ENCODE measurements around the gene ALG2. TPM values are rescaled to one million over a fixed set of nuclear protein-coding genes. Genes with fewer than 3 reads are reported as not detected.

The ALG2 gene
- total and polyA plus RNA-seq, 2 of the 13 experiments (the other 11 are each of a cell fraction or from before 2014, with no cell fraction given): 46.2 to 49.0 TPM

DNA sequence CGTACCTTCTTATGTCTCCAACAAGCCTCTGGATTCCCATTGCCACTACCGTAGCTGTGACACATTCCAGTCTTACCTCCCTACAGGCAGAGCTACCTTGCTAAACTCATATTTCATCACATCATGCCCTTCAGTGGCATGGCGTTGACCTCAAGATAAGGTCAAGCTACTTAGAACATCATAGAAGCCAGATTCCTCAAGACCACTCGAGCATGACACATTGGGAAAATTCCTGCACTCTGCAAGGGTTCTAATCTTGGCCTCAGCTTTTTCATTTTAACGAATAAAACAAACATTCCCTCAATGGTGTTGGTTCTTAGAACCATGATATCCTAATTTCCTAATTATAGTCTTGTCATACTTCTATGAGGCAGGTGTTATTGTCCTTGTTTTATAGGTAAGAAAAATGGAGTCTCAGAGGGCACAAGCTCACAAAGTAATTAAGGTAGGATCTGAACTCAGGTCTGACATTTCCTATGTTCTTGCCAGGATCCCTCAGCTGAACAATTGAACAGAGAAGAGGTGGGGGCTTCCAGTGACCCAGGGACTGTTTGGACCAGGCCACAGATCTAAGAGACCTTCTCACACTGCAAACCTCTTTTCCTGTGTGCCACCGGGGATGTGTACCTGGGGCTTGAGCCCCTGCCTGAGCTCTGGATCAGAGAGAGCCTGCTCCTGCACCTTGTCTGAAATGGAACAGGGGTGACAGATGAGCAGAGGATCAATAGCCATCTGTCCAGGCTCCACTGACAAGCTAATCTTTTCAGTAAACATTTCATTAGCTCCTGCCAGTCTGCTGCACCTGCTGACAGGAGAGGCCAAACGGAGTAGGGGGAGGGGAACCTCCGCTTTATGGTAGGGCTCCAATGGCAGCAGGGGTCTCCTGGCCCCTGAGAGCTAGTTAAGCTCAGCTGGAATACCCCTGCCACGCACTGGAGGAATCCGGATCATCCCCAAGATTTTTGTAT, 49.3 kb downstream of the ALG2 start (continued):
- TF ChIP-seq, protein P1, sequence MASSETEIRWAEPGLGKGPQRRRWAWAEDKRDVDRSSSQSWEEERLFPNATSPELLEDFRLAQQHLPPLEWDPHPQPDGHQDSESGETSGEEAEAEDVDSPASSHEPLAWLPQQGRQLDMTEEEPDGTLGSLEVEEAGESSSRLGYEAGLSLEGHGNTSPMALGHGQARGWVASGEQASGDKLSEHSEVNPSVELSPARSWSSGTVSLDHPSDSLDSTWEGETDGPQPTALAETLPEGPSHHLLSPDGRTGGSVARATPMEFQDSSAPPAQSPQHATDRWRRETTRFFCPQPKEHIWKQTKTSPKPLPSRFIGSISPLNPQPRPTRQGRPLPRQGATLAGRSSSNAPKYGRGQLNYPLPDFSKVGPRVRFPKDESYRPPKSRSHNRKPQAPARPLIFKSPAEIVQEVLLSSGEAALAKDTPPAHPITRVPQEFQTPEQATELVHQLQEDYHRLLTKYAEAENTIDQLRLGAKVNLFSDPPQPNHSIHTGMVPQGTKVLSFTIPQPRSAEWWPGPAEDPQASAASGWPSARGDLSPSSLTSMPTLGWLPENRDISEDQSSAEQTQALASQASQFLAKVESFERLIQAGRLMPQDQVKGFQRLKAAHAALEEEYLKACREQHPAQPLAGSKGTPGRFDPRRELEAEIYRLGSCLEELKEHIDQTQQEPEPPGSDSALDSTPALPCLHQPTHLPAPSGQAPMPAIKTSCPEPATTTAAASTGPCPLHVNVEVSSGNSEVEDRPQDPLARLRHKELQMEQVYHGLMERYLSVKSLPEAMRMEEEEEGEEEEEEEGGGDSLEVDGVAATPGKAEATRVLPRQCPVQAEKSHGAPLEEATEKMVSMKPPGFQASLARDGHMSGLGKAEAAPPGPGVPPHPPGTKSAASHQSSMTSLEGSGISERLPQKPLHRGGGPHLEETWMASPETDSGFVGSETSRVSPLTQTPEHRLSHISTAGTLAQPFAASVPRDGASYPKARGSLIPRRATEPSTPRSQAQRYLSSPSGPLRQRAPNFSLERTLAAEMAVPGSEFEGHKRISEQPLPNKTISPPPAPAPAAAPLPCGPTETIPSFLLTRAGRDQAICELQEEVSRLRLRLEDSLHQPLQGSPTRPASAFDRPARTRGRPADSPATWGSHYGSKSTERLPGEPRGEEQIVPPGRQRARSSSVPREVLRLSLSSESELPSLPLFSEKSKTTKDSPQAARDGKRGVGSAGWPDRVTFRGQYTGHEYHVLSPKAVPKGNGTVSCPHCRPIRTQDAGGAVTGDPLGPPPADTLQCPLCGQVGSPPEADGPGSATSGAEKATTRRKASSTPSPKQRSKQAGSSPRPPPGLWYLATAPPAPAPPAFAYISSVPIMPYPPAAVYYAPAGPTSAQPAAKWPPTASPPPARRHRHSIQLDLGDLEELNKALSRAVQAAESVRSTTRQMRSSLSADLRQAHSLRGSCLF (CRISPR knock-in tag; IDR thresholded peaks at IDR 0.05; ENCODE audit: borderline replicate concordance): no peak
- TF ChIP-seq FLYWCH1 (CRISPR knock-in tag; IDR thresholded peaks at IDR 0.05): no peak
- peak; percentile 66 for TF ChIP-seq FOSL2 (CRISPR knock-in tag; IDR thresholded peaks at IDR 0.05)
- TF ChIP-seq IRF9 (CRISPR knock-in tag; IDR thresholded peaks at IDR 0.05; ENCODE audit: borderline replicate concordance): no peak
- TF ChIP-seq DRAP1 (CRISPR knock-in tag; IDR thresholded peaks at IDR 0.05): no peak
- no peak for TF ChIP-seq ARID2 (CRISPR knock-in tag; IDR thresholded peaks at IDR 0.05; ENCODE audit: borderline replicate concordance)
- TF ChIP-seq RFX3 (CRISPR knock-in tag; IDR thresholded peaks at IDR 0.05): no peak
- TF ChIP-seq ZNF660 (CRISPR knock-in tag; IDR thresholded peaks at IDR 0.05; ENCODE audit: borderline replicate concordance, low read depth): no peak
- no peak for TF ChIP-seq ZNF367 (CRISPR knock-in tag; IDR thresholded peaks at IDR 0.05; ENCODE audit: borderline replicate concordance)
- TF ChIP-seq, protein P2, sequence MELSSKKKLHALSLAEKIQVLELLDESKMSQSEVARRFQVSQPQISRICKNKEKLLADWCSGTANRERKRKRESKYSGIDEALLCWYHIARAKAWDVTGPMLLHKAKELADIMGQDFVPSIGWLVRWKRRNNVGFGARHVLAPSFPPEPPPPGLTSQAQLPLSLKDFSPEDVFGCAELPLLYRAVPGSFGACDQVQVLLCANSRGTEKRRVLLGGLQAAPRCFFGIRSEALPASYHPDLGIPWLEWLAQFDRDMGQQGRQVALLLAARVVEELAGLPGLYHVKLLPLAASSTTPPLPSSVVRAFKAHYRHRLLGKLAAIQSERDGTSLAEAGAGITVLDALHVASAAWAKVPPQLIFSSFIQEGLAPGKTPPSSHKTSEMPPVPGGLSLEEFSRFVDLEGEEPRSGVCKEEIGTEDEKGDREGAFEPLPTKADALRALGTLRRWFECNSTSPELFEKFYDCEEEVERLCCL (CRISPR knock-in tag; IDR thresholded peaks at IDR 0.05; ENCODE audit: borderline replicate concordance): no peak
- no peak for TF ChIP-seq KLF12 (CRISPR knock-in tag; IDR thresholded peaks at IDR 0.05; ENCODE audit: borderline replicate concordance)
- TF ChIP-seq, protein P3, sequence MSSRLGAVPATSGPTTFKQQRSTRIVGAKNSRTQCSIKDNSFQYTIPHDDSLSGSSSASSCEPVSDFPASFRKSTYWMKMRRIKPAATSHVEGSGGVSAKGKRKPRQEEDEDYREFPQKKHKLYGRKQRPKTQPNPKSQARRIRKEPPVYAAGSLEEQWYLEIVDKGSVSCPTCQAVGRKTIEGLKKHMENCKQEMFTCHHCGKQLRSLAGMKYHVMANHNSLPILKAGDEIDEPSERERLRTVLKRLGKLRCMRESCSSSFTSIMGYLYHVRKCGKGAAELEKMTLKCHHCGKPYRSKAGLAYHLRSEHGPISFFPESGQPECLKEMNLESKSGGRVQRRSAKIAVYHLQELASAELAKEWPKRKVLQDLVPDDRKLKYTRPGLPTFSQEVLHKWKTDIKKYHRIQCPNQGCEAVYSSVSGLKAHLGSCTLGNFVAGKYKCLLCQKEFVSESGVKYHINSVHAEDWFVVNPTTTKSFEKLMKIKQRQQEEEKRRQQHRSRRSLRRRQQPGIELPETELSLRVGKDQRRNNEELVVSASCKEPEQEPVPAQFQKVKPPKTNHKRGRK (CRISPR knock-in tag; IDR thresholded peaks at IDR 0.05): no peak
- no peak for TF ChIP-seq ZNF230 (CRISPR knock-in tag; IDR thresholded peaks at IDR 0.05)
- TF ChIP-seq CERS6 (CRISPR knock-in tag; IDR thresholded peaks at IDR 0.05): no peak

Measured in HepG2 (cell line).